PC-9 (cell line): ENCODE measurements around the gene CNOT1.

ENCODE experiments used
- CTCF ChIP-seq: fragments of 200-600 bp; sonication (generic); conservative IDR thresholded peaks from 2 replicates; pipeline ENCODE4 v1.6.1; 2017; ENCODE audit warnings: mixed run types, antibody characterized with exemption, mild to moderate bottlenecking, moderate library complexity
- EZH2 ChIP-seq: fragments of 200-600 bp; sonication (generic); IDR thresholded peaks from 2 replicates; pipeline ENCODE4 v1.8.0; 2017; ENCODE audit warnings: antibody characterized with exemption, low read depth

GRCh38 chr16:58634265-58634802 is 4.7 kb upstream of the CNOT1 start:
- no peak for TF ChIP-seq CTCF
- TF ChIP-seq EZH2: no peak
